Esophagus squamous epithelium (tissue), 4 donors: ENCODE measurements around the gene TMEM132D.

ENCODE experiments used
- CTCF ChIP-seq, 6 experiments: fragments of 450-650 bp in 4 of 6; fragments of 200-600 bp in 2 of 6; sonication (generic) in 2 of 6; IDR thresholded peaks; one replicate each; pipeline ENCODE4 v1.5.1; 2016 to 2019; ENCODE audit warnings: antibody characterized with exemption in 6 of 6, mild to moderate bottlenecking in 4 of 6, moderate library complexity in 4 of 6
- POLR2A ChIP-seq, 4 donors: fragments of 450-650 bp; IDR thresholded peaks; one replicate each; pipeline ENCODE4 v1.6.1; 2017; ENCODE audit warnings: antibody characterized with exemption in 4 of 4, mild to moderate bottlenecking in 4 of 4, moderate library complexity in 3 of 4

DNA sequence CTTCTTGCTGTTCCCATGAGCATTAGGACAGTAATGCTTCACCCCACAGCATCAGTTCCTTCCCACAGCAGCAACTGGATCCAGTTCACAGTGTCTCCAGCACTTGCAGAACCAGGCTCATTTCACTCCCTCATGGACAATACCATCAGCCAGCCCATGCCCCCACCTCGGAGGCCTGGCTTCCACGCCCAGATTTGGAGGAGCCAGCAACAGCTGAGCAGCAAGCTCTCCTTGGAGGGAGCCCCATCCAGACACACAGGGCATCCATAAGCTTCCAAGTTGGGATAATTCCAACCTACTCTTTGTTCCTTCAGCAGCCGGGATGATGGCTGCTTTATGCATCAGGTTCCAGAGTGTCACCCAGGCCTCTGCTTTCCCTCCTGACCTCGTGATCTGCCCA lies 800.6 kb downstream of the TMEM132D start:
- TF ChIP-seq CTCF (IDR thresholded peaks at IDR 0.05) (no peak), POLR2A (IDR thresholded peaks at IDR 0.05) (no peak)
